Ramos (cell line): ENCODE data around the gene DSE.

Experiments used
- in situ Hi-C: fragments of 300-500 bp; cut with MboI; formaldehyde crosslinking; loops from one replicate; pipeline ENCODE4 v1.14.3; 2022; ENCODE audit warnings: low sequenced_read_pairs; ENCODE audit not compliant: unreplicated experiment

DSE gene

DNA sequence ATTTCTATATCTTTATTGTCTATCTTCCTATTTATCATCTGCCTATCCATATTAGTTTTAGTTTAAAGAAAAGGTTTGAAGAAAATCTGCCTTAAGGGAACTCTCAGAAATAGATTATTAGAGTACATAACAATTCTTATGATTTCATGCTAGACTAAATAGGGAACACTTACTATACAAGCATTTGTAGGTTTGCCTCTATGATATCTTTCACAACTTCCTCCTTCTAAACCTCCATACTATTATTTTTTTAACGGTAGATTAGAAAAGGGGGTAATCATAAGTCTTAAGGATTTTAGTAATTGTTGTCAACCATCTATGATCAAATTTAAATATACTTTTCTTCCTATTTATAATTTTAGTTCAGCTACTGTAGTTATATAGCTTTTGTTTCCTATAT lies 11.6 kb upstream of the DSE start:
- in situ Hi-C loops = no loop called here

- in situ Hi-C loops = no loop called here
Measured at GRCh38 chr6:116359835-116360234, 10.9 kb upstream of the DSE start.

DNA sequence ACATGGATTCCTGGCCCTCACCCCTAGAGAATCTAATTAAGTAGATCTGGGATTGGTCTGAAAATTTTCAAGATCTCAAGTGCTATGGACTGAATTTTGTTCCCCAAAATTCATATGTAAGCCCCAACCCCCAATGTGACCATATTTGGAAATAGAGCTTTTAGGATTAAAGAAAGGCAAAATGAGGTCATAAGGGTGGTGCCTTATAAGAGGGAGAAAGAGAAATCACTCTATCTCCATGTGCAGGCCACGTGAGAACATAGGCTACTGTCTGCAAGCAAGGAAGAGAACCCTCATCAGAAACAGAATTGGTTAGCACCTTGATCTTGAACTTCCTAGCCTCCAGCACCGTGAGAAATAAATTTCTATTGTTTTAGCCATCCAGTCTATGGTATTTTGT lies 8.5 kb upstream of the DSE start:
- in situ Hi-C loops = no loop called here

GRCh38 chr6:116363759-116364158 lies 7.0 kb upstream of the DSE start:
- in situ Hi-C loops = no loop called here

- in situ Hi-C loops = no loop called here
Measured at GRCh38 chr6:116364321-116364720, 6.4 kb upstream of the DSE start.

DNA sequence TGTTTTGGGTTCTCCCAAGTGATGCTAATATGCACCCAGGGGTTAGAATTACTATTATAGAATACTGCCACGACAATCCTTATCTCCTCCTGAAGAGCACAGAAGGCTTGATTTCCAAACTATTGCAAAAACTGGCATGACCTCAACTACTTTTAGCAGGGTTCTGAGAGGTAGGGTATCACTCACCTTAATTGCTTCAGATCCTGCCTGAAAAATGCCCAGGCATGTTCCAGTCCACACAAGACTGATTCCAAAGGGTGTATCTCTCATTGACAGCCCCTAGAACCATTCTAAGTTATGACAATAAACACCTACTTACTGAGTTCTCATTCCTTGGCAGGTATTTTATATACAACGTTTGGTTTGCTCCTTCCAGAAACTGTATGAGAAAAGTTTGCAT lies 5.0 kb upstream of the DSE start:
- in situ Hi-C loops = no loop called here

GRCh38 chr6:116366740-116367275 lies 3.9 kb upstream of the DSE start:
- in situ Hi-C loops = no loop called here

GRCh38 chr6:116369540-116369939 lies 1.2 kb upstream of the DSE start:
- in situ Hi-C loops = no loop called here

DNA sequence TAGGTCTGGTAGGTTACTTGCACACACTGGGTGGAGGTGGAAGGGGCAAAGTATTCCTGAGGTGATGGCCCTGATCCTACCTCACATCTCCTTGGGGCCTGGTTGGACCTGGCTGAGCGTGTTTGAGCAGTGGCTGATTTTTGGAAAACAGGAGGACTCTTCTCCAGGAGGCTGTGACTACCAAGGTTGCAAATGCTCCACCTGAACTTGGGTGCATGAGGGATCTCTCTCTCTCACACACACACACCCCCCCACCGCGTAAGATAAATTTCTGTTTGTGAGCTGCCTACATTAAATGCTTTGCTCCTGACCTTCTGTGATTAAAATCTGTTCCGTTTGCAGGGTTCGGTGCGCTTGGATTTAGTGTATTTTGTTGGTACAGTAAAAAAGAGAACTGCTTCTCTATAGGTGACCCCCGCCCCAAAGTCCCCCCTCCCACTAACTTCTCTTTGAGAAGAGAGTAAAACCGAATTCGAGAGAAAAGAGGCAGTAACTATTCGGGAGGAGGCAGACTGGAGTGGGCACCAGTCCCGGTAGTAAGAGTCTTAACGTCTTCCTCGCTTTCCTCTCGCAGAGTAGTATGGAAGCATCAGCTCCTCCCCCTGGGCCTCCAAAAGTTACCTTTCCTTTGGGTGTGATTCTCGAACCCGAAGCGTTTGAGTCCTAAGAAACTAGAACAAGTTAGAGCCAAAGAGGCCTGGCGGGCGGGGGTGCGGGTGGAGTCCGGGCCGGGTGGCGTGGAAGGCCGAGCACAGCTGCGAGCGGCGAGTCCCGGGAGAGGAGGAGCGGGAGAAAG lies 585 bp upstream of the DSE start:
- in situ Hi-C loops = no loop called here

GRCh38 chr6:116371120-116371917 lies 572 bp downstream of the DSE start:
- in situ Hi-C loops = no loop called here

DNA sequence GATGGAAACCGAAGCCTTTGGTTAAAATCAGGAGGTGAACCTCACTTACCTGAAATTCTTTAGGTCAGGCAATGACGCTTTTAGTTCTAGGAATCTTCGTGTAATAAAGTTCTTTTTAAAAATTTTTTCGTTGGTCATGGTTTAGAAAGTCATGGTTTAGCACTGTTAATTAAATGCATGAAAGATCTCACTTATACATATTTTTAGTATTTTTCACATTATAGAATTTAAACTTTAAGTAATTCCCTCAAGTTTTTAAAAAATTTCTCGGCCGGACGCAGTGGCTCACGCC lies 1.1 kb downstream of the DSE start:
- in situ Hi-C loops = no loop called here

DNA sequence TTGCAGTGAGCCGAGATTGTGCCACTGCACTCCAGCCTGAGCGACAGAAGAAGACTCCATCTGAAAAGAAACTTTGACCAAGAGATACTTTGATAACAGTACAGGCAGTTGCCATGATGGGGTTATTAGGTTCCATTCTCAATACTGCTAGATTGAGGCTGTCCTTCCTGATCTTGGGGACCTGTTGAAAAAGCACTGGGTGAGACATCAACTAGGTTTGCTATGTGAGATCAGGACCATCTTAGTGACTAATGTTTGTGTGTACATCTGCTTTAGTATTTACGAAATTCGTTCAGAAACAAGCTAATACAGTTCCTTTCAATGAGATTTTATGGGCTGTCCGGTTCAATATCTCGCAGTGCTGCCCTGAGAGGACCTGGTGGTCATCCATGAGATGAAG lies 2.6 kb downstream of the DSE start:
- in situ Hi-C loops = no loop called here

DNA sequence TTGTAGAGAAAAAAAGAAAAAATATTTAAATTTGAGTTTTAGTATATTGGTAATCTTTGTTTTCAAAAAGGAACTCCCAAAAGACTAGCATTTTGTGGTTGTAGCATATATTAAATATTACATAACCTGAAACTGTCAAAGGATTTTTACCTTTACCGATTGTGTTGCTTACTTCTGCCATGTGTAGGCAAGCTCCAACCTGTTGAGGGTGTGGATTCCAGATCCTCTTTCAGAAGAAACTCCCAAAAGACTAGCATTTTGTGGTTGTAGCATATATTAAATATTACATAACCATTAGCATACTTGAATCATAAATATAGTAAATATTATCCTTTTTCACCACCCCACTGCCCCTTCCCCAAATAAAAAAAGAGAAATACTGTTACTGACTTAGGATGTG lies 3.2 kb downstream of the DSE start:
- in situ Hi-C loops = no loop called here

- in situ Hi-C loops = no loop called here
Measured at GRCh38 chr6:116374586-116374985, 3.8 kb downstream of the DSE start.

DNA sequence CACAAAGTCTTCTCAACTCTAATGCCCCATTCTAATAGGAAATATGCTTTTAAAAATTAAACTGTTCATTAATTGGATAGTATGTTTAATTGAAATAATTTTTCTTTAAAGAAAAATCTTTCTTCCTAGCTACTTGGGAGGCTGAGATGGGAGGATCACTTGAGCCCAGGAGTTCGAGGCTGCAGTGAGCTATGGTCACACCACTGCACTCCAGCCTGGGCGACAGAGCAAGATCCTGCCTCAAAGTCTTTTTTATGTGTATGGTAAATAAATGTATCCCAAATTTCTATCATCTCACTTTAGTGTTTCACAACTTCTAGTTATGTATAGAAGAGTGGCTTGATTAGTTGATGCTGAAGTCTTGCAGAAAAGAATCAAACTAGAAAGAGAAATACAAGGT lies 4.5 kb downstream of the DSE start:
- in situ Hi-C loops = no loop called here

- in situ Hi-C loops = no loop called here
Measured at GRCh38 chr6:116376149-116376548, 5.4 kb downstream of the DSE start.

DNA sequence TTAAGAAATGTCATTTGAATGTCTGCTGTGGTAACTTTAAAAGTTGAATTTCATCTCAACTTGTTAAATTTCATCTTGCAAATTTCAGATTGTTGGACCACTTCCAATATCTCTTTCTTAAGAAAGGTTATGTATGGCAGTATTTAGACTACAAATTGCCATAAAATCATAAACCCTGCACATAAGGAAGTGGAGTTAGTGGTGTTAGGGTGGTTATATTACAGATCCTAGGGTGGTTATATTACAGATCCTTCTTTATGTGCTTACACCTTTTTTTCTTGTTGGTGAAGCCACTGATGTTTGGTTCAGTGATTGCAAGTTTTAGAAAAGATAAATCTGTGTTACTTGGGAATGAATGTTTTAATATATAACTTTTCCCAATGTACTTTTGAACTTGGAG lies 9.0 kb downstream of the DSE start:
- in situ Hi-C loops = no loop called here

GRCh38 chr6:116380346-116380745 lies 9.6 kb downstream of the DSE start:
- in situ Hi-C loops = no loop called here

GRCh38 chr6:116381000-116381399 lies 10.3 kb downstream of the DSE start:
- in situ Hi-C loops = no loop called here

DNA sequence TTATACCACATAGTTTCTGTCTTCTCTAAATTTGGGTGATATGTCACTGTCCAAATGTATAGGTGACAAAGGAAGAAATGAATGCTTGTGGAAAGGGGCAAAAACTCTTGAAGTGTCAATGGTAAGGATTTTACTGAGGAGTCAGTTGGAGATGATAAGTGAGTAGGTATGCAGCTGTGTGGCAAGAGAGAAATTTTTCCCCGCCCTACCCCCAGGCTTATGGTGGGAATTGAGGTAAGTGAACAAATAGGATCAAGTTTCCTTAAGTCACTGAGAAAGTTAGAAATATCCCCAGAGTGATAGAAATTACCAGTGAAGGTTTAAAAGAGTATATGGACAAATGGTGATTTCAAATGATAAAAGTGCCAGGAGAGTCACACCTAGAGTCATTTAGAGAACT lies 11.8 kb downstream of the DSE start:
- in situ Hi-C loops = no loop called here

GRCh38 chr6:116384727-116385458 lies 14.1 kb downstream of the DSE start:
- in situ Hi-C loops = no loop called here
